T-cell (primary cell): ENCODE data around the gene CERS6. TPM values are rescaled to one million over a fixed set of nuclear protein-coding genes. Genes with fewer than 3 reads are reported as not detected.
A peak's percentile ranks its signal among the peaks of the same experiment; 100 is the strongest.
"Not testable (repeated sequence)": the region's sequence is repeated elsewhere in the genome, so short reads cannot be mapped to it uniquely, and the experiment has no call there.

Source experiments
- ATAC-seq, 4 experiments: fragments of 200-7000 bp in 3 of 4; fragments of 150-1000 bp in 1 of 4; cut with Tn5 transposase; replicated peaks in 1 of 4; 1 replicate in 3 of 4; 2 replicates in 1 of 4; pipeline ENCODE4 v1.10.0; 2021; ENCODE audit warnings: moderate library complexity in 3 of 4, mild to moderate bottlenecking in 2 of 4, moderate number of reproducible peaks in 1 of 4
- CTCF ChIA-PET, 2 donors: fragments of 300-600 bp; sonication (Branson Sonifier 250); formaldehyde crosslinking; loops; one replicate each; lab custom pipeline; 2022; ENCODE audit warnings: antibody characterized with exemption in 2 of 2; lab: Charles Lee
- POLR2A ChIA-PET, 2 donors: fragments of 300-600 bp; sonication (Branson Sonifier 250); formaldehyde crosslinking; loops; one replicate each; lab custom pipeline; 2022; ENCODE audit warnings: antibody characterized with exemption in 2 of 2; lab: Charles Lee
- DNase-seq, 35 experiments: peaks; one replicate each; pipeline versions ENCODE4 v3.0.0 to v3.0.0-alpha.2; 2013 to 2023
- H3K27ac ChIP-seq: one replicate; pipeline ENCODE4 v1.5.1; 2013; ENCODE audit warnings: low read length
- H3K27me3 ChIP-seq, 2 experiments: replicated peaks in 1 of 2; 1 replicate in 1 of 2; 2 replicates in 1 of 2; pipeline versions ENCODE4 v1.6.1 to v1.7.0; 2013; ENCODE audit warnings: low read length in 1 of 2, mixed read lengths in 1 of 2; ENCODE audit not compliant: control insufficient read depth in 2 of 2, insufficient read depth in 2 of 2; ENCODE audit errors: extremely low read depth in 1 of 2
- H3K36me3 ChIP-seq, 2 donors: 1 replicate in 1 of 2; 2 replicates in 1 of 2; pipeline versions ENCODE4 v1.6.1 to v1.7.0; 2013; ENCODE audit warnings: low read length in 1 of 2; ENCODE audit not compliant: control insufficient read depth in 2 of 2, insufficient read depth in 1 of 2; ENCODE audit errors: extremely low read depth in 1 of 2
- H3K4me1 ChIP-seq, 2 experiments: 1 replicate in 1 of 2; 2 replicates in 1 of 2; pipeline versions ENCODE4 v1.6.1 to v1.7.0; 2013; ENCODE audit warnings: low read length in 2 of 2, mixed read lengths in 1 of 2; ENCODE audit not compliant: insufficient read depth in 2 of 2, control insufficient read depth in 1 of 2; ENCODE audit errors: extremely low read depth in 1 of 2
- H3K4me3 ChIP-seq, 2 donors: 1 replicate in 1 of 2; 2 replicates in 1 of 2; pipeline versions ENCODE4 v1.5.1 to v1.7.0; 2013; ENCODE audit warnings: mild to moderate bottlenecking in 2 of 2, low read length in 1 of 2, moderate library complexity in 1 of 2; ENCODE audit not compliant: control insufficient read depth in 1 of 2; ENCODE audit errors: extremely low read depth in 1 of 2
- H3K9me3 ChIP-seq: 2 replicates; pipeline ENCODE4 v1.7.0; 2013
- H3K27ac Mint-ChIP-seq, 2 donors: one replicate each; pipeline ENCODE4 v1.8.0; 2020 to 2021; ENCODE audit warnings: mild to moderate bottlenecking in 2 of 2, mixed read lengths in 2 of 2
- H3K27me3 Mint-ChIP-seq, 2 donors: one replicate each; pipeline ENCODE4 v1.8.0; 2021 to 2022; ENCODE audit warnings: mixed read lengths in 2 of 2
- H3K36me3 Mint-ChIP-seq: one replicate; pipeline ENCODE4 v1.8.0; 2021; ENCODE audit warnings: mixed read lengths
- H3K4me1 Mint-ChIP-seq, 3 donors: one replicate each; pipeline ENCODE4 v1.8.0; 2020 to 2022; ENCODE audit warnings: mixed read lengths in 3 of 3, mild to moderate bottlenecking in 1 of 3
- H3K4me3 Mint-ChIP-seq, 3 donors: one replicate each; pipeline ENCODE4 v1.8.0; 2020 to 2022; ENCODE audit warnings: mild to moderate bottlenecking in 3 of 3, mixed read lengths in 3 of 3, moderate library complexity in 3 of 3
- H3K9me3 Mint-ChIP-seq, 3 donors: one replicate each; pipeline ENCODE4 v1.8.0; 2020 to 2022; ENCODE audit warnings: mixed read lengths in 3 of 3
- WGBS: methylation state at CpG from one replicate; pipeline ENCODE4 v1.1.5; 2013; ENCODE audit warnings: missing lambda C conversion rate; ENCODE audit not compliant: insufficient coverage; 5-methylcytosine and 5-hydroxymethylcytosine counted together
- total RNA-seq, 35 experiments: library from RNA in 6 of 35; stranded (reverse) in 6 of 35; fragments of 120-200 nt in 1 of 35; gene quantifications; one replicate each; pipeline versions ENCODE4 v1.2.1 to v1.2.4 and lab custom pipeline; 2013 to 2026

Gene CERS6
- total RNA-seq, 5 donors from 2014 or later (not counting 1 experiment from before 2014, with no cell fraction given) = 11.1 to 20.3 (median 13.6) TPM

DNA sequence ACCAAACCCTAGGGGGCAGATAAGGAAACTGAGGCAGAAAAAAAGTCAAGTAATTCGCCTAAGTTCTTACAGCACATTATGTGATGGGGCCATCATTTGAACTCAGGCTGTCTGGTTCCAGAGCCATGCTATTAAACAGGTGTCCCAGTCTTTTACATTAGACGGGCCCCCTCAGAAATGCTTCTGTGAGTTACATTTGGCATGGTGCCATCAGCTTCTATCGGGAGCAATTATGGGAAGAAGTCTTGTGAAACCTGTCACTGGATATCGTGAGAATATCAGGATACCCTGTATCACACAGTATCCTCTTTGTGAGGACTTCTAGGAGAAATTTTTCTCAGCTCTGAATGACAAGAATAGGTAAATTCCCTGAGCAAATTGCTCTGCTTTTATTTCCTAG is 202.6 kb downstream of the CERS6 start:
- Mint-ChIP-seq H3K9me3 (no peaks in the 10 kb centered on the region), H3K4me3 (no peak overlapping the region), H3K27me3 (no peaks in the 10 kb centered on the region), H3K36me3 (peaks cover 5% of the 10 kb centered on the region), H3K27ac (no peak overlapping the region), H3K4me1 (peaks cover 0 to 8% (median 2%) of the 10 kb centered on the region in 3 donors)
- no peaks in the 10 kb centered on the region for H3K36me3 ChIP-seq
- CTCF ChIA-PET = no interaction called here
- no peaks in the 10 kb centered on the region for H3K27me3 ChIP-seq
- H3K4me3 ChIP-seq = no peak overlapping the region
- H3K4me1 ChIP-seq = no peaks in the 10 kb centered on the region
- no peaks in the 10 kb centered on the region for H3K9me3 ChIP-seq
- no peak overlapping the region for H3K27ac ChIP-seq
- no peak for ATAC-seq
- POLR2A ChIA-PET = no interaction called here
- no CpG with 5 or more reads among the region's 4 CpGs for WGBS
- DNase-seq = no peak

DNA sequence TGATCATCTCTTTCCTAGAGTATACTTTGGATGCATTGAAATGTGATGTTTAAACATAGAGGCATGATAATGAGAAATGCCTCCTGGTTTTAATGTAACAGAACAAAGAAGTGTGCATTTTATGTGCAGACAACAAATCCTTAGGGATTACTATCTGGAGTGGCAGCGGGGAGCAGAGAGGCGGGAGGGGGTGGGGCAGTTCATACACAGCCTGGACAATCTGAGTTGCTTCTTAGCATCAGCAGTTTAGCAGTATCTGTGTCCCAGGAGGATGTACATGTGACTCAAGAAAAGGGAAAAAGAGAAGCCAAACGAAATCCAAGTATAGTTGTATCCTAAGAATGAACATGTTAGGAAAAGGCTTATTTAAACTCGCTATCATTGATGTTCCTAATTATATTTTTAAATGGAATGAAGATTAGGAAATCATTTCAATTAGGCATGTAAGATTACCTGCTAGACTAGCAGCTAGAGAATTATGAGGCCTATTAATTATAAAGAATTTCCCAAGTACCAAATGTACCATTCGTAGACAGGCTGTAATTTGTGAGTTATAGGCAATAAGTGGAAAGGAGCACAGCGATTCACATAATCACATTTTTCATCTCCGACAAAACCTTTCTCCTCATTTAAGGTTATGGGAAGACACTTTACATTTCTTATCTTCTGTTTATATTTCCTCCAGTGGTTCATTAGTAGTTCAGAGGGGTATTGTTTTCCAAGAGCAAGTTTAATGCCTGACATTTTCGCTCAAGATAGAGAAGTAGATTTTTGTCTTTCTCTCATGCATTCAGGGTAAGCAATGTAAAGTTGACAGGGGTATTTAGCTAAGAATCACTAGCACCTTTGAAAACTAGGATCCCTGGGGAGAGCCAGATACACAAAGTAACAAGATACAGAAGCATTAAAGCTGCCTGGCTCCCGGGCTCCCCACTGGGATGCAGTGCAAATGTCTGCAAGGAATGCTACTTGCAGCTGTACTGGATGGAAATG is 205.1 kb downstream of the CERS6 start:
- Mint-ChIP-seq H3K36me3 (peaks cover 7% of the 10 kb centered on the region), H3K27me3 (no peaks in the 10 kb centered on the region), H3K4me1 (peaks cover 17 to 29% (median 20%) of the 10 kb centered on the region in 3 donors), H3K4me3 (no peak overlapping the region), H3K27ac (no peak overlapping the region), H3K9me3 (no peaks in the 10 kb centered on the region)
- no peaks in the 10 kb centered on the region for H3K9me3 ChIP-seq
- no peaks in the 10 kb centered on the region for H3K4me1 ChIP-seq
- no peak for ATAC-seq
- H3K27me3 ChIP-seq = no peaks in the 10 kb centered on the region
- no peak overlapping the region for H3K27ac ChIP-seq
- ChIA-PET POLR2A (no interaction called here), CTCF (no interaction called here)
- no peaks in the 10 kb centered on the region for H3K36me3 ChIP-seq
- 100% methylated on average over 3 of the region's 9 CpGs for whole genome bisulfite sequencing
- no peak overlapping the region for H3K4me3 ChIP-seq
- no peak for DNase-seq

DNA sequence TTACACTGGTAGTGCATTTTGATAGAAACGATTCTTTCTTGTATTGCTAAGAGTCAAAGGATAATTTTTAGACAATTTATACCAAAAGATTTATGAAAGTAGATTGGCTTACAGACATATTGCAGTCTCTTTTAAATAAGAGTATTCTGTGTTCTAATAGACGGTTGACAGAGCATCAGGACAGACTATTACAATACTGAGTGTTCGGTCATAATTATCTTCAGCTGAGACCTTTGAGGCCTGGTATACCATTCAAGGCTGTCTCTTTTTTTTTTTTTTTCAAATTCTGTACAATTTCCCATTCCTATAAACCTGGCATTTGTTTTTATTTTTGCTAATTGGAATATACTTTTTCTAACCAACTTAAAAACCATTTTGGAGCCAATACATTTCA is 205.8 kb downstream of the CERS6 start:
- H3K27ac ChIP-seq = no peak overlapping the region
- ATAC-seq (no peak), DNase-seq (no peak)
- H3K36me3 ChIP-seq = no peaks in the 10 kb centered on the region
- Mint-ChIP-seq H3K4me3 (no peak overlapping the region), H3K36me3 (peaks cover 6% of the 10 kb centered on the region), H3K9me3 (no peaks in the 10 kb centered on the region), H3K27me3 (no peaks in the 10 kb centered on the region), H3K27ac (no peak overlapping the region), H3K4me1 (peaks cover 23 to 34% (median 27%) of the 10 kb centered on the region in 3 donors)
- H3K4me3 ChIP-seq = no peak overlapping the region
- H3K4me1 ChIP-seq = no peaks in the 10 kb centered on the region
- H3K27me3 ChIP-seq = no peaks in the 10 kb centered on the region
- no CpG with 5 or more reads among the region's 3 CpGs for WGBS
- CTCF ChIA-PET = no interaction called here
- POLR2A ChIA-PET = no interaction called here
- no peaks in the 10 kb centered on the region for H3K9me3 ChIP-seq

DNA sequence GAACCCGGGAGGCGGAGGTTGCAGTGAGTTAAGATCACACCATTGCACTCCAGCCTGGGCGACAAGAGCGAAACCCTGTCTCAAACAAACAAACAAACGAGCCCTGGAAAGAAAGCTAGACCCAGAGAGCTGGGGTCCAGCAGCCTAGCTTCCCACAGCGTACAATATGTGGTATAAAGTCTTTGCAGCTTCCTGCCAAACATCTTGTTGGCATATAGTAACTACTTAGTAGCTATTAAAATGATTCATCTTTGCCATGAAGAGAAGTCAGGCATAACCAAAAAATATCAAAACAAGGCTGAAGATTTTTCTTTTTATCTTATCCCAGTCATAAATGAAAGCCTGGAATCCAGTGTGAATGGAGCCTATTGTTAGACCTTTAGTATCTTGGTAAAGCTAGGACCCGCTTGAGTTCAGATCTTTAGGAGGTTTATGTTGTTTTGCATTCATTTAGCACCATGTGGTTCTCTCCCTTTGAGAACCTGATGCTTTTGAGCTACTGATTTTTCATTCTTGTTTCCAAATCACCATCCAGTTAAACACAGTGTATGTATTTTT is 206.7 kb downstream of the CERS6 start:
- ATAC-seq (no peak), DNase-seq (no peak)
- Mint-ChIP-seq H3K4me1 (peaks cover 29 to 40% (median 33%) of the 10 kb centered on the region in 3 donors), H3K4me3 (no peak overlapping the region), H3K36me3 (peaks cover 6% of the 10 kb centered on the region), H3K27me3 (no peaks in the 10 kb centered on the region), H3K27ac (no peak overlapping the region), H3K9me3 (no peaks in the 10 kb centered on the region)
- Histone ChIP-seq H3K4me1 (no peaks in the 10 kb centered on the region), H3K4me3 (no peak overlapping the region), H3K36me3 (no peaks in the 10 kb centered on the region), H3K27me3 (no peaks in the 10 kb centered on the region), H3K27ac (no peak overlapping the region), H3K9me3 (no peaks in the 10 kb centered on the region)
- ChIA-PET POLR2A (interaction anchor here in 1 of 2 donors (0.6 kb wide), 1 partner anchor 176 kb away, joined by 3 read pairs; no protein-coding TSS in a partner anchor), CTCF (interaction anchor here (0.6 to 1.1 kb wide), 3 partner anchors 9 to 182 kb away, joined by 3 read pairs; no protein-coding TSS in a partner anchor)
- 80% methylated on average over 1 of the region's 7 CpGs for WGBS

DNA sequence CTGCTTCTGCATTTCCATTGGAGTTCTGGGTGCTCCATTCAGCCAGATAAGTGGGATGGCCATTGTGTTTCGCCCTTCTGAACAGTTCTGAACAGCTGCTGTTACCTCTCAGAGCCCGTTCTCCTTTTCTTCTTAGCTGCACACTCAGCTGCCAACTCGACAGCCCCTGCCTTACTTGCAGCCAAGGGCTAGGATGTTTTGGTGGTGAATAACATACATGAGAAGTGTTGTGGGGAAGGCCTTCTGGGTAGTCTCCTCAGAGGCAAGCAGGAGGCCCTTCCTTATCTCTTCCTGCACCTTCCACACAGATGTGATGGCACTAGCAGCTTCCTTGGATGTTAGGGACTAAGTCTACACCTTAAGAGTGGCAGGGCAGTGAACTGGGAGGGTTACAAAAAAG is 207.9 kb downstream of the CERS6 start:
- H3K36me3 Mint-ChIP-seq = peaks cover 6% of the 10 kb centered on the region
- no CpG with 5 or more reads among the region's 3 CpGs for WGBS
- POLR2A ChIA-PET = no interaction called here

DNA sequence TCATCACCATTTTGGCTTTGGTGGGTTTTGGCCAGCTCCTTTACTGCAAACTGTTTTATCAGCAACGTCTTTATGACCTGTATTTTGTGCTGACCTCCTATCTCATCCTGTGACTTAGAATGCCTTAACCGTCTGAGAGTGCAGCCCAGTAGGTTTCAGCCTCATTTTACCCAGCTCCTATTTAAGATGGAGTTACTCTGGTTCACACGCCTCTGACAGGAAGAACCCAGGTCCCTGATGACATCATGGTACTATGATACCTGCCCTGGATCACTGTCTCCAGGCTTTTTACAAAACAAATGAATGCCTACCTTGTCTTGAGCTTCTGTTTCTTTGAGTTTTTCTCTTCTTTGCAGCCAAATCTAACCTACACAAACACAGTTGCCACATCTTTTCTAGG is 208.6 kb downstream of the CERS6 start:
- H3K4me3 ChIP-seq, POLR2A ChIA-PET, H3K4me1 ChIP-seq, DNase-seq, H3K27me3 ChIP-seq, H3K9me3 ChIP-seq, H3K4me3 Mint-ChIP-seq, H3K27ac ChIP-seq, H3K27me3 Mint-ChIP-seq, CTCF ChIA-PET, H3K9me3 Mint-ChIP-seq, H3K36me3 ChIP-seq, ATAC-seq: not testable (repeated sequence)
- Mint-ChIP-seq H3K36me3 (peaks cover 11% of the 10 kb centered on the region), H3K27ac (peak overlapping the region in 1 of 2 donors; percentile 11), H3K4me1 (peaks cover 35 to 55% (median 38%) of the 10 kb centered on the region in 3 donors)
- WGBS = 93% methylated on average over 3 of the region's 3 CpGs

More for the DNA sequence above, 207.9 kb downstream of the CERS6 start:
- no peak overlapping the region for H3K27ac Mint-ChIP-seq
- no peaks in the 10 kb centered on the region for H3K27me3 Mint-ChIP-seq
- H3K4me1 ChIP-seq = no peaks in the 10 kb centered on the region
- DNase-seq (no peak), ATAC-seq (no peak)
- CTCF ChIA-PET = no interaction called here
- H3K4me1 Mint-ChIP-seq = peaks cover 33 to 49% (median 37%) of the 10 kb centered on the region in 3 donors
- H3K9me3 Mint-ChIP-seq = no peaks in the 10 kb centered on the region
- H3K9me3 ChIP-seq = no peaks in the 10 kb centered on the region
- H3K4me3 ChIP-seq = no peak overlapping the region
- H3K27ac ChIP-seq = no peak overlapping the region
- H3K4me3 Mint-ChIP-seq = no peak overlapping the region
- no peaks in the 10 kb centered on the region for H3K36me3 ChIP-seq
- no peaks in the 10 kb centered on the region for H3K27me3 ChIP-seq
